HG03442 (cell line): ENCODE results near the gene USP53.
"Not testable (repeated sequence)": the region's sequence is repeated elsewhere in the genome, so short reads cannot be mapped to it uniquely, and the experiment has no call there.

Source experiments
- ATAC-seq: cut with Tn5 transposase; IDR thresholded peaks from one replicate; pipeline ENCODE4 v1.9.1; 2021; ENCODE audit warnings: mild to moderate bottlenecking, moderate library complexity; ENCODE audit not compliant: unreplicated experiment

USP53 gene

DNA sequence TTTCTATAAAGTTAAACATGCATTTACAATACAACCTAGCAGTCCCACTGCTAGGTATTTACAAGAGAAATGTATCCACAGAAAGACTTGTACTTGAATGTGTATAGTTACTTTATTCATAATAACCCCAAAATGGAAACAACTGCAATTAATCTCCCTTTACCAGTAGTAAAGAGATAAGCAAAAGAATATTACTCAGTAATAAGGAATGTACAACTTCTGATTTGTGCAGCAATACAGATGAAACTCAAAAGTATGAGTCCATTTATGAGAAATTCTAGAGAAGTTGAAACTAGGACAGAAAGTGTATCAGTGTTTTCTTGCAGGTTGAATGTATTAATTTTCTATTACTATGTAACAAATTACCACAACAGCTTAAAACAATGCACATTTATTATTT is 15.2 kb downstream of the USP53 start:
- ATAC-seq: no peak

- ATAC-seq: no peak
Observed at GRCh38 chr4:119228406-119228805, 15.9 kb downstream of the USP53 start.

GRCh38 chr4:119229908-119230687 is 17.6 kb downstream of the USP53 start:
- no peak for ATAC-seq

DNA sequence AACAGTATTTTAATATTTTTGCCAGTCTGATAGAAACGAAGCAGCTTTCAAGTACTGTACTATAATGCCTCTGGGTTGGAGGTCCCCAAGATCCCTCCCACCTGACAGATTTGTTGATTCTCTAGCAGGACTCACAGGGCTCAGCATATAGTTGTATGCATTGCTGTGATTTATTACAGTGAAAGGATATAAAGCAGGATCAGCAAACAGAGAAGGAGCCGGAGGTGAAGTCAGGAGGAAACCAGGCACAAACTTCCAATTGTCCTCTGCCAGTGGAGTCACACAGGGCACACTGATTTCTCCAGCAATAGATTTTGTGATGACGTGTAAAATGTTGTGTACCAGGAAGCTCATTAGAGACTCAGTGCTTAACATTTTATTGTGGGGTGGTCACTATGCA is 19.0 kb downstream of the USP53 start:
- no peak for ATAC-seq

- no peak for ATAC-seq
Observed at GRCh38 chr4:119232286-119232685, 19.8 kb downstream of the USP53 start.

- ATAC-seq: no peak
Observed at GRCh38 chr4:119233191-119233590, 20.7 kb downstream of the USP53 start.

DNA sequence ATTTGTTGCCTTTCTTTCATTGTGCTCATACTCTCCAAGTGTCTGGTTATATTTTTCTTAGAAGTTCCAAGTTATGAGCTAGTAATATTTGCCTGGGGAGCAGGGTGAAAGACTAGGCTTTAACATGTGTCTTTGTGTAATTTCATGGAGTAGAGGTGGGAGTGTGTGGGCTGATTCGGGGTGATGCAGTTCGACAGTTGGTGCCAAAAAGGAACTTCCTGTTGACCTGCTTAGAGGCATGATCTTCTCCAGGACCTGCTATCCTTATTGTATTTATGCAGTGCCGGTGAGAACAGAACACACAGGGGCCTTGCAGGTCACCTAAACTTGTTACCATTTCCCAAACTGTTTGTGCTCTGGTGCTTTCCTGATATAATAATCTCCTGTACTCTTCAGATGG is 21.2 kb downstream of the USP53 start:
- ATAC-seq: no peak

- no peak for ATAC-seq
Observed at GRCh38 chr4:119237201-119237600, 24.7 kb downstream of the USP53 start.

DNA sequence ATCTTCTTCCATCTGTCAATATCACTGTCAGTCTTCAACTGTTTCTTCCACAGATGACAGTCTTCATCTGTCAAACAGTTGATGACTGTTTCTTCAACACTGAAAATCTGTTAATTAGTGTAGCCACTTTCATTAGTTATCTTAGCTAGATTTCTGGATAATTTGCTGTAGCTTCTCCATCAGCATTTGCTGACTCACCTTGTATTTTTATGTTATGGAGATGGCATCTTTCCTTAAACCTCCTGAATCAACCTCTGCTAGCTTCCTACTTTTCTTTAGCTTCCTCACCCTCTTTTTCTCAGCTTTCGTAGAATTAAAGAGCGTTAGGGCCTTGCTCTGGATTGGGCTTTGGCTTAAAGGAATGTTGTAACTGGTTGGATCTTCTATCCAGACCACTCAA is 25.1 kb downstream of the USP53 start:
- no peak for ATAC-seq

- ATAC-seq: peak; percentile 99
Observed at GRCh38 chr4:119238068-119238722, 25.7 kb downstream of the USP53 start.

DNA sequence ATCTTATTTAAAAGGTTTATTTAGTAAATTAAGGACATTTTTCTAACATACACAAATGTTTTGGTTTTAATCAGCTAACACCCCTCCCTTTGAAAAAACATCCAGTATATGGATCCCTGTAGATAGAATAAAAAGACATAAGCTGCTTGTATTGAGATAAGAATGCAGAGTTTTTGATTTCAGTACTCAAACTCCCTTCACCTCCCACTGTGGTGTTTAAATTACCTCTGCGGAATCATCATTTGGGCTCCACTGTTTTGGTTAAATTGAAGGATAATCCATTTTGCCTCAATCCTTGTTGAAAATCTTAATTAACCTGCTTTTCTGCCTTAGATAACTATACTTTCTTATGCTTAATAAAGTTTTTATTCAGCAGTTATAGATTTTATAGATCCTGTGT is 27.6 kb downstream of the USP53 start:
- no peak for ATAC-seq

DNA sequence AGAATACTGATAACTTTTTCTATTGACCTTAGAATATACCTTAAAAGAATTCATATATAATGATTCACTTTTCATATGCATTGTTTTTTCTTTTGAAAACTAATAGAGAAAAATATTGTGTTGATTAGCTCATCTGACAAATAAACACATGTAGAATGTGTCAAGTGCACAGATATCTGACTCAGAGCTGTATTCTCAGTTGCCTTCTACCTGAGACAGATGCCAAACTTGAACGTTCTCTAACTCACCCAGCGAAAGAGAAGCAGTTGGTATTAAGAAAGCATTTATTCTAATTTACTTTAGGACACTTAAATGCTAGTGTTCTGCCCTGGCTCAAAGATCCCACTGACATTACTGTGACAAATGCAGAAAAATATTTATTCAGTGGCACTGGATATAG is 28.1 kb downstream of the USP53 start:
- no peak for ATAC-seq

DNA sequence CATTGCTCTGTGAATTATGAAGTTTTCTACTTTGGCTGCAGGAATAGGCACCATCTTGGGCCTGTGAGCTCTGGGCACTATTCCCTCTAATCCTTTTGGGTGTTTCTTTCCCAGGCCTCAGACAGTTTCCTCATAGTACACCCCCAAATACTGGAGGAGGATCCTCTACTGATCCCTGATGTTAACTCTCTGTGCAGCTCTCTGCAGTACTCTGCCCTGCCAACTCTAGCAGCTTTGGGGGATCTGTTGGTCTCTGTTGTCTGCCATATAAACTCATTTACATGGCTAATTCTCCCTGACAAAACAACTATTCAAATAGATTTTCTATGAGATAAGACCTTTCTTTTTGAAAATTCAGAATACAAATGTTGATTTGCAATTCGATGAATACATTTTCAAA is 29.9 kb downstream of the USP53 start:
- ATAC-seq: no peak

DNA sequence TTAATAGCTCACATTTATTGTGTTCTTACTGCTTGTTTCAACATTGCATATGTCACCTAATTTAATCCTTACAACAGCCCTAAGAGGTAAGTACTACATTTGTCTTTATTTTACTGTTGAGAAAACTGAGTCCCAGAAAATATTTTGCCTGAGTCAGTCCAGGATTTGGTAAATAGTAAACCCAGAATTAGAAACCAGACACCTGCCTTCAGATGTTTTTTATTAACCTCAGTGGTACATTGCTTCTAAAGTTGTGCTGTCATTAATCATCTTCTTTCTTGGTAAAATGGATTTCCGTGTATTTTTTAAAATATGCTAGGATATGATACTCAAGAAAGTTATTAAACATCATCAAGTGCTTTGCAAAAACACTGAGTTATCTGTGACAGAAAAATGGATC is 31.4 kb downstream of the USP53 start:
- no peak for ATAC-seq

DNA sequence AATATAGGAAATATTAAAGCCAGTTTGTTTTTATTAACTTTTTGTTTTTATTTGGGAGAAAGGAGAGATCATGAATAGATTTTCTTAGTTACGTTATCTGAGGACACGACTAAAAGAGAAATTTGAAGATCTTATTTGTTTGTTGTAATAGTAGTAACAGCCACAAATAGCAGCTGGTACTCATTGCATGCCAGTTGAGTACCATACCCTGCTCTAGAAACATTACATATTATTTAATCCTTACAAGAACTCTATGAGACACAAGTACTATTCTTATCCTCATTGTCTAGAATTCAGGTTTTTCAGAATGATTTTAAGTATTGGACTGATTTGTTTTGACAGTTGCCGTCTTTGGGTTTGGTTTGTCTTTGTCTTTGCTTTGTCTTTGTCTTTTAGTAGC is 31.8 kb downstream of the USP53 start:
- ATAC-seq: no peak

GRCh38 chr4:119244832-119245231 is 32.3 kb downstream of the USP53 start:
- ATAC-seq: no peak

DNA sequence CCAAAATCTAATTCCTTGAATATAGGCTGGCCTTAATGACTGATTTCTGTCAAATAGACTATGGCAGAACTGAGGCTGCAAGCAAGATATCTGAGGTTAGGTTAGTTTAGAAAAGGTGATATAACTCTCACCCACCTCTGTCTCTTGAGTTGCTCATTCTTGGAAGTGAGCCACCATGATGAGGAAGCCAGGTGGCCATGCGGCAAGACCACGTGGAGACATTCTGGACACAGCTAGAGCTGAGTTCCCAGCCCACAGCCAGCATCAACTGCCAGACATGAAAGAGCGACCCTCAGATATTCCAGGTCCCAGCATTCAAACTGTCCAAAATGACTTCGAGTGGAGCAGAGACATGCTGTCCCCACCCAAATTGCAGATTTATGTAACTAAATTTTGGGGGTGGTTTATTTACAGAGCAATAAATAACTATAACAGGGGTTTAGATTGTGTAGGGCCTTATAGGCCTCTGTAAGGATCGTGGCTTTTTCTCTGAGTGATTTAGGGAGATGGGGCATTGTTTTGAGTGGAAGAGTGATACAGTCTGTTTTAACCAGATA is 33.7 kb downstream of the USP53 start:
- no peak for ATAC-seq

GRCh38 chr4:119251037-119251436 is 38.5 kb downstream of the USP53 start:
- ATAC-seq: not testable (repeated sequence)

DNA sequence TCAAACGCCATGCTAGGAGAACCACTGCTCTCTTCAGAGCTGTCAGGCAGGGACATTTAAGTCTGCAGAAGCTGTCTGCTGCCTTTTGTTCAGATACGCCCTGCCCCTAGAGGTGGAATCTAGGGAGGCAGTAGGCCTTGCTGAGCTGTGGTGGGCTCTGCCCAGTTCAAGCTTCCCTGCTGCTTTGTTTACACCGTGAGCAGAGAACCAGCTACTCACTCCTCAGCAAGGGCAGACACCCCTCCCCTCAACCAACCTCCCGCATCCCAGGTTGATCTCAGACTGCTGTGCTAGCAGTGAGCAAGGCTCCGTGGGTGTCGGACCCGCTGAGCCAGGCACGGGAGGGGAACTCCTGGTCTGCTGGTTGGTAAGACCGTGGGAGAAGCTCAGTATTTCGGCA is 42.7 kb downstream of the USP53 start:
- ATAC-seq: not testable (repeated sequence)

GRCh38 chr4:119260528-119260927 is 48.0 kb downstream of the USP53 start:
- ATAC-seq: no peak

- no peak for ATAC-seq
Observed at GRCh38 chr4:119261986-119262385, 49.5 kb downstream of the USP53 start.

- no peak for ATAC-seq
Observed at GRCh38 chr4:119264743-119265142, 52.2 kb downstream of the USP53 start.
